HEK293 (cell line): ENCODE measurements around the gene FOXF1.

Source experiments
- CTCF ChIA-PET: fragments of 350-600 bp; formaldehyde crosslinking; extraction: SDS; loops from one replicate; lab custom pipeline; 2021; ENCODE audit warnings: antibody characterized with exemption; lab: Yijun Ruan, JAX
- POLR2A ChIA-PET: fragments of 300-600 bp; formaldehyde crosslinking; extraction: SDS; loops from one replicate; lab custom pipeline; 2020; ENCODE audit warnings: antibody characterized with exemption, inconsistent platforms; lab: Yijun Ruan, JAX
- H3K27ac ChIP-seq: fragments of 200-500 bp; sonication (Bioruptor generic); 2 replicates; pipeline ENCODE4 v1.5.1; 2014; ENCODE audit warnings: low read depth, low read length, control low read depth, inconsistent platforms; ENCODE audit errors: extremely low read depth
- H3K36me3 ChIP-seq, 2 experiments: fragments of 200-500 bp in 1 of 2; sonication (Bioruptor generic) in 1 of 2; 1 replicate in 1 of 2; 2 replicates in 1 of 2; pipeline ENCODE4 v1.5.1; 2014 to 2017; ENCODE audit warnings: inconsistent platforms in 2 of 2, low read length in 2 of 2; ENCODE audit not compliant: control insufficient read depth in 2 of 2, insufficient read depth in 1 of 2
- H3K4me1 ChIP-seq: fragments of 200-500 bp; sonication (Bioruptor generic); 2 replicates; pipeline ENCODE4 v1.5.1; 2014; ENCODE audit warnings: mild to moderate bottlenecking, low read length, inconsistent platforms; ENCODE audit not compliant: control insufficient read depth, insufficient read depth
- H3K4me3 ChIP-seq: 2 replicates; pipeline ENCODE4 v1.5.1; 2011; ENCODE audit warnings: low read depth, mild to moderate bottlenecking, control low read depth, low read length, moderate library complexity
- H3K9me3 ChIP-seq: fragments of 200-500 bp; sonication (Bioruptor generic); 2 replicates; pipeline ENCODE4 v1.5.1; 2014; ENCODE audit warnings: low read depth, low read length, inconsistent platforms; ENCODE audit not compliant: control insufficient read depth, insufficient read depth
- ATF2 ChIP-seq: fragments of 450-650 bp; formaldehyde crosslinking; IDR thresholded peaks from 2 replicates; pipeline ENCODE4 v1.5.1; 2016; ENCODE audit warnings: missing biosample characterization, missing genetic modification characterization, low read depth
- BCL6B ChIP-seq: fragments of 450-650 bp; formaldehyde crosslinking; IDR thresholded peaks from 2 replicates; pipeline ENCODE4 v1.5.1; 2017; ENCODE audit warnings: missing biosample characterization, missing genetic modification characterization
- HIC1 ChIP-seq: fragments of 450-650 bp; formaldehyde crosslinking; IDR thresholded peaks from 2 replicates; pipeline ENCODE4 v1.5.1; 2016; ENCODE audit warnings: missing biosample characterization, missing genetic modification characterization
- SETDB1 ChIP-seq: IDR thresholded peaks from one replicate; pipeline ENCODE4 v1.6.1; 2017; ENCODE audit warnings: mild to moderate bottlenecking, low read length, moderate library complexity, mixed read lengths; ENCODE audit not compliant: insufficient read length
- SP3 ChIP-seq: fragments of 450-650 bp; formaldehyde crosslinking; IDR thresholded peaks from 2 replicates; pipeline ENCODE4 v1.5.1; 2016; ENCODE audit warnings: missing biosample characterization, missing genetic modification characterization
- ZBTB8A ChIP-seq: fragments of 450-650 bp; formaldehyde crosslinking; IDR thresholded peaks from 2 replicates; pipeline ENCODE4 v1.5.1; 2016; ENCODE audit warnings: missing biosample characterization, missing genetic modification characterization
- ZEB2 ChIP-seq: fragments of 450-650 bp; formaldehyde crosslinking; IDR thresholded peaks from 2 replicates; pipeline ENCODE4 v1.5.1; 2016; ENCODE audit warnings: missing biosample characterization, missing genetic modification characterization
- ZNF132 ChIP-seq: fragments of 450-650 bp; formaldehyde crosslinking; IDR thresholded peaks from 2 replicates; pipeline ENCODE4 v1.5.1; 2017; ENCODE audit warnings: missing biosample characterization, missing genetic modification characterization, borderline replicate concordance
- ZNF211 ChIP-seq: fragments of 450-650 bp; formaldehyde crosslinking; IDR thresholded peaks from 2 replicates; pipeline ENCODE4 v1.5.1; 2016; ENCODE audit warnings: low read depth, missing biosample characterization, missing genetic modification characterization
- ZNF214 ChIP-seq: fragments of 450-650 bp; formaldehyde crosslinking; IDR thresholded peaks from 2 replicates; pipeline ENCODE4 v1.5.1; 2017; ENCODE audit warnings: missing biosample characterization, mild to moderate bottlenecking, missing genetic modification characterization, borderline replicate concordance
- ZNF292 ChIP-seq: fragments of 450-650 bp; formaldehyde crosslinking; IDR thresholded peaks from 2 replicates; pipeline ENCODE4 v1.5.1; 2016; ENCODE audit warnings: low read depth, missing biosample characterization, missing genetic modification characterization, borderline replicate concordance
- ZNF37A ChIP-seq: fragments of 450-650 bp; IDR thresholded peaks from 2 replicates; pipeline ENCODE4 v1.5.1; 2018; ENCODE audit warnings: missing biosample characterization, missing genetic modification characterization
- ZNF426 ChIP-seq: fragments of 450-650 bp; formaldehyde crosslinking; IDR thresholded peaks from 2 replicates; pipeline ENCODE4 v1.5.1; 2017; ENCODE audit warnings: missing biosample characterization, missing genetic modification characterization, mild to moderate bottlenecking, inconsistent platforms, moderate library complexity
- ZNF513 ChIP-seq: fragments of 450-650 bp; IDR thresholded peaks from 2 replicates; pipeline ENCODE4 v1.5.1; 2018; ENCODE audit warnings: missing biosample characterization, missing genetic modification characterization
- ZNF544 ChIP-seq: fragments of 450-650 bp; formaldehyde crosslinking; IDR thresholded peaks from 2 replicates; pipeline ENCODE4 v1.5.0; 2017; ENCODE audit warnings: missing biosample characterization, missing genetic modification characterization
- ZNF580 ChIP-seq: fragments of 450-650 bp; formaldehyde crosslinking; IDR thresholded peaks from 2 replicates; pipeline ENCODE4 v1.5.1; 2016; ENCODE audit warnings: missing biosample characterization, missing genetic modification characterization
- ZSCAN23 ChIP-seq: fragments of 450-650 bp; formaldehyde crosslinking; IDR thresholded peaks from 2 replicates; pipeline ENCODE4 v1.5.1; 2016; ENCODE audit warnings: missing biosample characterization, missing genetic modification characterization
- ZSCAN4 ChIP-seq: fragments of 450-650 bp; formaldehyde crosslinking; IDR thresholded peaks from 2 replicates; pipeline ENCODE4 v1.5.1; 2017; ENCODE audit warnings: missing biosample characterization, missing genetic modification characterization

FOXF1 gene

GRCh38 chr16:86515413-86515776 is 5.1 kb downstream of the FOXF1 start:
- TF ChIP-seq ZSCAN4 (tag by site-specific recombination) (no peak), ZNF211 (no peak), ZSCAN23 (no peak), ZEB2 (tag by site-specific recombination) (no peak), ZNF37A (no peak), SP3 (no peak)
- POLR2A ChIA-PET: no interaction called here
- Histone ChIP-seq H3K4me3 (no peak overlapping the region), H3K27ac (no peak overlapping the region), H3K36me3 (peaks cover 0 to 21% of the 10 kb centered on the region in 2 experiments; a peak in 1 of 3 replicates), H3K4me1 (no peaks in the 10 kb centered on the region), H3K9me3 (no peaks in the 10 kb centered on the region)
- CTCF ChIA-PET: interaction anchor here (0.6 kb wide), 1 partner anchor 442 kb away, joined by 9 read pairs; no protein-coding TSS in a partner anchor

- POLR2A ChIA-PET: no interaction called here
These were observed 5.7 kb downstream of the FOXF1 start for GRCh38 chr16:86515777-86516622.

GRCh38 chr16:86516623-86517003 is 6.3 kb downstream of the FOXF1 start:
- TF ChIP-seq HIC1 (tag by site-specific recombination) (no peak), ZNF544 (no peak)
- no peak overlapping the region for H3K27ac ChIP-seq
- CTCF ChIA-PET: interaction anchor here (0.6 to 6.0 kb wide), 15 partner anchors 16 to 571 kb away, joined by 3 to 135 read pairs (median 8); no protein-coding TSS in a partner anchor
- H3K4me3 ChIP-seq: no peak overlapping the region
- no peaks in the 10 kb centered on the region for H3K4me1 ChIP-seq
- H3K36me3 ChIP-seq: peaks cover 0 to 21% of the 10 kb centered on the region in 2 experiments; a peak in 1 of 3 replicates
- POLR2A ChIA-PET: interaction anchor here (1.6 to 2.3 kb wide), 2 partner anchors 176 to 263 kb away, joined by 7 to 15 read pairs; no protein-coding TSS in a partner anchor
- no peaks in the 10 kb centered on the region for H3K9me3 ChIP-seq

More at GRCh38 chr16:86515777-86516622, 5.7 kb downstream of the FOXF1 start:
- no peaks in the 10 kb centered on the region for H3K9me3 ChIP-seq
- H3K4me3 ChIP-seq: no peak overlapping the region
- TF ChIP-seq ZNF513 (tag by site-specific recombination) (no peak), ZNF132 (no peak)
- TF ChIP-seq, all 188 proteins: peak for 0
- CTCF ChIA-PET: interaction anchor here (0.5 to 6.0 kb wide), 9 partner anchors 16 to 572 kb away, joined by 3 to 135 read pairs (median 10); no protein-coding TSS in a partner anchor
- Histone ChIP-seq H3K36me3 (peaks cover 0 to 21% of the 10 kb centered on the region in 2 experiments; a peak in 1 of 3 replicates), H3K4me1 (no peaks in the 10 kb centered on the region), H3K27ac (no peak overlapping the region)

GRCh38 chr16:86517033-86517432 is 6.7 kb downstream of the FOXF1 start:
- no peak overlapping the region for H3K27ac ChIP-seq
- no peaks in the 10 kb centered on the region for H3K9me3 ChIP-seq
- CTCF ChIA-PET: interaction anchor here (0.5 to 6.0 kb wide), 37 partner anchors 9 to 698 kb away, joined by 3 to 135 read pairs (median 5); no protein-coding TSS in a partner anchor
- peaks cover 0 to 21% of the 10 kb centered on the region in 2 experiments; a peak in 1 of 3 replicates for H3K36me3 ChIP-seq
- POLR2A ChIA-PET: interaction anchor here (1.6 to 2.3 kb wide), 2 partner anchors 177 to 264 kb away, joined by 7 to 15 read pairs; no protein-coding TSS in a partner anchor
- H3K4me3 ChIP-seq: no peak overlapping the region
- H3K4me1 ChIP-seq: no peaks in the 10 kb centered on the region
- no peak for TF ChIP-seq SETDB1
- no peak for TF ChIP-seq ZNF292 (tag by site-specific recombination)
- no peak for TF ChIP-seq ZNF214 (tag by site-specific recombination)
- TF ChIP-seq ZBTB8A: no peak
- no peak for TF ChIP-seq ZNF426 (tag by site-specific recombination)
- no peak for TF ChIP-seq ZNF580 (tag by site-specific recombination)
- TF ChIP-seq BCL6B: no peak
- TF ChIP-seq ATF2 (tag by site-specific recombination): no peak
